IPS-11a (cell line): ENCODE data around the gene VPS25.
A peak's percentile ranks its signal among the peaks of the same experiment; 100 is the strongest.
"Not testable (repeated sequence)": the region's sequence is repeated elsewhere in the genome, so short reads cannot be mapped to it uniquely, and the experiment has no call there.

Experiments used
- H3K4me3 ChIP-seq: one replicate; pipeline ENCODE4 v1.5.1; 2013; ENCODE audit warnings: low read depth, low read length, control low read depth

VPS25 gene

DNA sequence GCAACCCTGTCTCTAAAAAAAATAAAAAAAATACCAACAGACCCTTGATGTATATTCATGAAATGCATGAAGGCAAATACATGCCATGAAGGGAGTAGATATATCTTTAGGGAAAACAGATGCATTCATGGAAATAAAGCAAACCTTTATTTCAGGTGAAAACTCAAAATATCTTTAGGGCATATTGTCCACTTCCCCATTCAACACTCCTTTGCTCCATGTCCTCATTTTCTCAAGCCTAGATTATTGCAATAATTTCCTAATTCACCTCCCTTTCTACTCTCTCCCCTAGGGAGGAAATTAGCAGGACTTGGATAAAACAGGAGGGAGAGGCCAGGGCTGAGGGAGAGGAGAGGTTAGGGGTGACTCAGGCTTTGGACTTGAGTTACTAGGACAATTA is 5.7 kb upstream of the VPS25 start:
- H3K4me3 ChIP-seq, result no peak overlapping the region

DNA sequence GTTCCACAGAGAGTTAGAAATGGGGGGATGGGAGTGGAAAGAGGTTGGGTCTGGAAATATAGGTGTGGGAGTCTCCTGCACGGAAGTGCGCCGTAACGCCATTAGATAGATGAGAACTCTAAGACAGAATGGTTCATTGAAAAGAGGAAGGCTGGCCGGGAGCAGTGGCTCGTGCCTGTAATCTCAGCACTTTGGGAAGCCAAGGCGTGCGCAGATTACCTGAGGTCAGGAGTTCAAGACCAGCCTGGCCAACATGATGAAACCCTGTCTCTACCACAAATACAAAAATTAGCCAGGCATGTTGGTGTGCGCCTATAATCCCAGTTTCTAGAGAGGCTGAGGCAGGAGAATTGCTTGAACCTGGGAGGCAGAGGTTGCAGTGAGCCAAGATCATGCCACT is 5.2 kb upstream of the VPS25 start:
- H3K4me3 ChIP-seq, result not testable (repeated sequence)

DNA sequence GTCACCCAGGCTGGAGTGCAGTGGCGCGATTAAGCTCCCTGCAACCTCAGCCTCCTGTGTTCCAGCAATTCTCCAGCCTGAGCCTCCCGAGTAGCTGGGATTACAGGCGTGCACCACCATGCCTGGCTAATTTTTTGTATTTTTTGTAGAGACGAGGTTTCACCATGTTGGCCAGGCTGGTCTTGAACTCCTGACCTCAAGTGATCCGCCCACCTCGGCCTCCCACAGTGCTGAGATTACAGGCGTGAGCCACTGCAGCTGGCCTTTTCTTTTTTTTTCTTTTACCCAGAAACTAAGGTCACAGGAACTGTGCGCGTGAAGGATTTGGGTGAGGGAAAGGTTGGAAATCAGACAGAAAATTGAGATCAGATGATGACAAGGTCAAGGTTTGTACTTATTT is 3.3 kb upstream of the VPS25 start:
- not testable (repeated sequence) for H3K4me3 ChIP-seq

DNA sequence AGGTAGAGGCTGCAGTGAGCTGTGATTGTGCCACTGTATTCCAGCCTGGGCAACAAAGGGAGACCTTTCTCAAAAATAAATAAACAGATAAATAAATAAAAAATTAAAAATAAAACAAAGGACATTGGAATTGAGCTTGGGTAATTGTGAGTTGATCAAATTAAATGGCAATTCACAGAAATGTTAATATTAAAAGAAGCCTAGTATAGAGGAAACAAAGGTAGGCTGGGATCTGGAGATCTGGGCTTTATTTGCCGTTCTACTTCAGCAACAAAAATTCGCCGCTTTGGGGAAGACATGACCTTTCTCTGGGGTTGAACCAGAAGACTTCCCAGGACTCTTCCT is 332 bp upstream of the VPS25 start:
- H3K4me3 ChIP-seq, result peak overlapping the region; percentile 98

DNA sequence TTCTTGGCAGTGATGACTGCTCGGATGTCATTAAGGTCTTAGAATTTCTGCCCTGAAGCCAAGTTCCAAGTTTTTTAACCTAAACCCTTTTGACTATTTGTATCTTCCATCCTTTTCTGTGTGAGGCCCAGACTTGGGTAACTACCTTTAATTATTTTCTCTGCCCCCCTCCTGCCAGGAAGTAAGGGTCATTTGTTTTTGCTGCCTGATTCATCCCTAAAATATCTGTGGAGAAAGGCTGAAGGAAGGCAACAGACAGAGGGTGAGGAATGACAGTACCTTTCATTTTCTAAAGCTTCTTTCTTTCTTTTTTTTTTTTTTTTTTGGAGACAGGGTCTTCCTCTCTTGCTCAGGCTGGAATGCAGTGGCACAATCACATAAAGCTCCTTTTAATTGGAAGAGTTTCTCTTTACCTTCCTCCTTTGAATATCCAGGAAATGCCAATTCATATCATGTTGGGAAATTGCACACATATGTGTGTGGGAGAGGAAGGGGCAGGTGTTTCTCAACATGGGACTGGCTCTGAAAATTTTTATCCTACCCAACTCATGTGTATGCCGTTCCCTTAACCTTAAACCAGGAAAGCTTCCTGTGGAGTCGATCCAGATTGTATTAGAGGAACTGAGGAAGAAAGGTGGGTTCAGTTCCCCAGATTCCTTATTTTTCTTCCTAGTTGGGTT is 957 bp downstream of the VPS25 start:
- peak overlapping the region; percentile 98 for H3K4me3 ChIP-seq

DNA sequence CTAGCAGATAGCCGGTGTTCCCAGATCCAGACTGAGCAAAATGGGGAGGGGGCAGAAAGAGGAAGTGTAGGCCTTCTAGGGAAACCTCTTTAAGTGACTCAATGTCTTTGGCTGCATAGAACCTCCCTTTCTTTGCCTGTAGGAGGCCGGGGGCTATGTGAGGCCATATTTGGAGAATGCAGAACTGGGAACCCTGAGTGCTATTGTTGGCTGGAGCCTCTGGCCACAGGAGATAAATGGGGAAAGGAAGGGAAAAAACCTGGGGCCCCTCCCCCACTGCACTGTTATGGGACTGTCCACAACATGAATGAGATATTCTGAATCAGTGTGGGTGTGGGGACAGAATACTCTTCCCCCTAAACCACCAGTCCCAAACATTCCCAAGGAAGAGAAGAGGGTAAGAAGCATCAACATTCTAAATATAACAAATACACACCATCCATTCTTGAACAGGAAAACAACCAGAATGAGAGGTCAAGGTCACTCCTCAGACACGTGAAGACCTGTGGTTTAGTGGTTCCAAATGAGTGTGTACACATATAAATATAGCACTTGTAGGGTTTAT is 2.4 kb downstream of the VPS25 start:
- no peak overlapping the region for H3K4me3 ChIP-seq

DNA sequence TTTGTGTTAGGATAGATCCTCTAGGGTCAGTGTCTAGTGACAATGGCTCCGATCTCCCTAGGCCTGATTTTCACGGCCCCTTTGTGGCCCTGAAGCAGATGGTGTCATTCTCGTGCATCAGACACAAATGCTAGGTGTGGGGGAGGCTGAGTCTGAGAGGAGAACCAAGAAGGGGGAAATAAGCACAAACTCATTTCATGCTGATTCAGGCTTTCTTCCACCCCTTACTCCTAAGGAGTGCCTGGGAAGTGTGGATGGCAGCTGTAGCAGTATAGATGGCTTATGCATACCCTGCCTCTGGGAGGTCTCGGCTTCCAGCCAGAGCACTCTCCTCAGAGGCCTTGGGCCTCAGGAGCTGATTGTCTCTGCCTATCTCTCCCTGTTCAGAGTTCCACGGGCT is 5.3 kb downstream of the VPS25 start:
- H3K4me3 ChIP-seq, result no peak overlapping the region

DNA sequence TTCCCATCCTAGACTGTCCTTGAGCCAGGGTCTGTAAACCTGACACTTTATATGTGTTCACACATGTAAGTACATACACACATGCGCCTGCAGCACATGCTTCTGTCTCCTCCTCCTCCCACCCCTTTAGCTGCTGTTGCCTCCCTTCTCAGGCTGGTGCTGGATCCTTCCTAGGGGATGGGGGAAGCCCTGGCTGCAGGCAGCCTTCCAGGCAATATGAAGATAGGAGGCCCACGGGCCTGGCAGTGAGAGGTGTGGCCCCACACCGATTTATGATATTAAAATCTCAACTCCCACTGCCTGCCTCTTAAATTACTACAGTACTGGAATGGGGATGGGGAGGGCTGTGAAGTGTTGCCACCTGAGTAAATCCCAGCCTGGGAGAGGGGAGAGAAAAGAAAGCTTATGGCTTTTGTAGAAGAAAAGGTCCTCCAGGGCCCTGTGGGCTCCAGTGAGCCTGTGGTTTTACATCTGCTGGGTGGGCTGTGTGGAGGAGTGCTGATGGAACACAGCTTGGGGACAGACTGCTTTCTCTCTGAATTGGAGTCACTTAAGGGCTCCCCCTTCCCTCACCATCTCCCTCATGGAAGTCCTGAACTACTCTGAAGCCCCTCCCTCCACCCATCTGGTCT is 6.2 kb downstream of the VPS25 start:
- H3K4me3 ChIP-seq, result no peak overlapping the region

DNA sequence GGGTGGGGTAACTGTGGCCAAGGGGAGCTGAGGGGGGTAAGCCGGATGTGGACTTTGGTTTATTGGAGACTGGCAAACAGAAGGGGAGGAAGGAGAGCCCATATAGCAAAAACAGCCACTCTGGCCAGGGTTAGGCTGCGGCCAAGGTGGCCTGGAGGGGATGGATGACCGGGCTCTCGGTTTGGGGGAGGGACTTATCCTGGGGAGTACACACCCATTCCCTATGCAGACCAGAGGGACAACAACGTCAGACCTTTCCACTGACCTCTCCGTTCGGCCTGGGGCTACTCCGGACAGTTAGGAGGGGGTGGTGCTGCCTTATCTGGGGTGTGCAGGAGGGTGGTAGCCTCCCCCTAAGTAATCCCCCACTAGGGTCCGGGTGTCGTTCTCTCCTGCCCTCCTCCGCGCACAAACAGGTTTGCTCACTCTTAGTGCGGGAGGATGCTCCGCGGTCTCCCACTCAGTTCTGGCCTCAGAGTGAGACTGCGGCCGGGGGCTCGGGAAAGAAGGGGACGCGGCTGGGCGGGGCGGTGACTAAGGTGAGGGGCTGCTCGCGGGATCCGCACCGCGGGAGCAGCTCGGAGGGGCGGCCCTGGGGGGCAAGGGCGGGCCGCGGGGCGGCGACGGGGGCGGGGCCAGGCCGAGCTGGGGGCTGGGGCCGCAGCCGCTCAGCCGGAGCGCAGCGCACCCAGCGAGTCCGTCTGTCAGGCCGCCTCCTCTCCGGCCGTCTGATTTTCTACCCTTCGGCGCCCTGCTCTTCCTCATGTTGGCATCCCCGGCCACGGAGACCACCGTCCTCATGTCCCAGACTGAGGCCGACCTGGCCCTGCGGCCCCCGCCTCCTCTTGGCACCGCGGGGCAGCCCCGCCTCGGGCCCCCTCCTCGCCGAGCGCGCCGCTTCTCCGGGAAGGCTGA is 6.9 kb downstream of the VPS25 start, which contains the start of gene WNK4:
TSS of gene WNK4 (plus strand) at position 675 of the 915 bp plus-strand sequence. CDS start at position 764, 89 bp downstream.
- H3K4me3 ChIP-seq, result peak within 1 kb of the TSS; percentile 43

DNA sequence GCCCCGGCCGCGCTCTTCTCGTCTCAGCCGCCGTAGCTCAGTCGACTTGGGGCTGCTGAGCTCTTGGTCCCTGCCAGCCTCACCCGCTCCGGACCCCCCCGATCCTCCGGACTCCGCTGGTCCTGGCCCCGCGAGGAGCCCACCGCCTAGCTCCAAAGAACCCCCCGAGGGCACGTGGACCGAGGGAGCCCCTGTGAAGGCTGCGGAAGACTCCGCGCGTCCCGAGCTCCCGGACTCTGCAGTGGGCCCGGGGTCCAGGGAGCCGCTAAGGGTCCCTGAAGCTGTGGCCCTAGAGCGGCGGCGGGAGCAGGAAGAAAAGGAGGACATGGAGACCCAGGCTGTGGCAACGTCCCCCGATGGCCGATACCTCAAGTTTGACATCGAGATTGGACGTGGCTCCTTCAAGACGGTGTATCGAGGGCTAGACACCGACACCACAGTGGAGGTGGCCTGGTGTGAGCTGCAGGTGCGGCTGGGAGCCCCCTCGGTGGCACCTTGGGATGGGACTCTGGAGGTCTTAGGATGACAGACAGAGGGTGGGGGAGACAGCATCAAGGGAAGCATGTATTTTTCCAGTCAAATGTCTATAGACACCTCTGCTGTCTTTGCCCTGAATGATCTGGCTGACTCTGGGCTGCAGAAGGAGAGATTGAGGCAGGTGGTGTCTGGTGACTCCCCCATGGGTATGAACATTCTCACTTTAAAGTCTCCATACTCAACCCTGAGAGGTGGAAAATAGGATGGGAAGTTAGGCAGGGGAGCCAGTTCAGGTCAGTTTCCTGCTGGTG is 7.8 kb downstream of the VPS25 start:
- H3K4me3 ChIP-seq, result peak overlapping the region; percentile 43

DNA sequence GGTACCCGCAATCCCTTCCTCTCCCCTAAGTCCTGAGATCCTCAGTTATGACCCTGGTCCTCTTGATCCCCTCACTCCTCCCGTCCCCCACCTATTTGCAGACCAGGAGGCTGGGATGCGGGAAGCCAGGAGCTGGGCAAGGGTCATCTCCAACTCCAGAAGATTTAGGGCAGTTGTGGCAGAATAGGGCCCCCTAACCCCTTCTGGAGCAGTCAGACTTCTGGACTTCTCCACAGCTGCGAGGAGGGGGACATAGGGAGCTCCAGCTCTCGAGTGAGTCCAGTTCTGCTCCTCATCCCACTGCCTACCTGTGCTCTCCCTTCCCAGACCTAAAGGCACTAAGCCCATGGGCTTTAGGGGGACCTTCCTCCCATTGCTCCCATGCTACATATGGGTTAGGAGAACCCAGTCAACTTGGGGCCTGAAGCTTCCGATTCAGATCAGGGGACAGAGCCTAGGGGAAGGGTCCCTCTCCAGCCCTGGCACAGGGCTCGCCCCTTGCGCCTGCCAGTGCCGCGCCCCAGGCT is 8.5 kb downstream of the VPS25 start:
- H3K4me3 ChIP-seq, result no peak overlapping the region

DNA sequence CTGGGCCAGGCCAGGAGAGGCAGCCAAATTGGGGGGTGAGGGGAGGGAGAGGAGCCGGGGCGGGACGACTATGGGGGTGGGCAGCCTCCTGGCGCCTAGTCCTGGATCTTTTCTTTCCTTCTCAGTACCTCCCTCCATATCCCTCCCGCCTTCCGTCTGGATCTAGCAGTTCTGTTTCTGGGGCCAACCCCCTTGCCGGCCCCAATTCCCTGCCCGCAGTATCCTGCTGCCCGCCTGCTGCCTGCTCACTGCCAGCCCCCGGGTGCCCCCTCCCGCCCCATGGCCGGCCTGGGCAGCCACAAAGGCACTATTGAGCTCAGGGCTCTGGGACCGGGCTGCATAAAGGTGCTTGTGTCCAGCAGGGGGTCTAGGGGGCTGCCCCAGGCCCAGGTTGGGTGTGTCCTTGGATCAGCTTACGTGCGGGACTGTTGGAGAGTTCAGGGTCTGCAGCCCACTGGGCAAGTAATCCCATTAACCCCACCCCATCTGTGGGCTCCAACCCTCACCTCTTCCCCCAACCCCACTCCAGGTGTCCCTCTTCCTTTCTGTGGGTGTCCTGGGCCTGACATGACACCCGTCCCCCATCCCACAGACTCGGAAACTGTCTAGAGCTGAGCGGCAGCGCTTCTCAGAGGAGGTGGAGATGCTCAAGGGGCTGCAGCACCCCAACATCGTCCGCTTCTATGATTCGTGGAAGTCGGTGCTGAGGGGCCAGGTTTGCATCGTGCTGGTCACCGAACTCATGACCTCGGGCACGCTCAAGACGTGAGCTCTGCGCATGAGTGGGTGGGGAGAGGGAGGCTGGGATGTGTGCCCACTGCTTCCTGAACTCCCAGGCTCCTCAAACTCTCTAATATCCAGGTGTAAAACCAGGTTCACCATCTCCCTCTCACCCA is 9.2 kb downstream of the VPS25 start:
- H3K4me3 ChIP-seq, result no peak overlapping the region

DNA sequence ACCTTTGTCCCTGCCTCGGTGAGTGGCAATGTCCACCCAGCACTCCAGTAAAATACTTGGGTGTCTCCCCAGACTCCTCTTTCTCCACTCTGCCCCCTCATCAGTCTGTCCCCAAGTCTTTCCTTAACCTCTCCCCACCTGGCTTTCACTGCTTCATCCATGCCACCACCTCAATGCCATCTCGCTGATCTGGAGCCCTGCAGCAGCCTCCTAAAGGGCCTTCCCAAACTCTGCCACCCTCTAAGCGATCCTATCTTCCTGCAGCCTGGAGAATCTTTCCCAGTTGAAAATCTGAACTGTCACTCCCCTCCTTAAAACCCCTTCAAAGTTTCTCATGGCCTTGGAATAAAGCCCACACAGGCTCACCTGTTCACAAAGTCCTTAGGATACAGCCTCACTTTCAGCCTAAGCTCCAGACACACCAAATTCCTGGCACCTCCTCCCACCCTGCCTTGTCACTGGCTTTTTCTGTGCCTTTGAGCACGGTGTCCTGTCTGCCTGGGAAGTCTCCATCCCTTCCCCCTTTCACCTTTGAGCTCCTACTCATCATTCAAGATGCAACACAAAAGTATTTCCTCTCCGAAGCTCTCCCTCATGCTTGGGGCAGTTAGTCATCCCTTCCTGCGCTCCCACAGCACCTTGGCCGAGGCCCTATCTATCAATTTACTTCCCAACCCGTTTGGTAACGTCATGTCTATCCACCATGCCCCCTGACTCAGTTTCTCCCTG is 10.0 kb downstream of the VPS25 start:
- no peak overlapping the region for H3K4me3 ChIP-seq

DNA sequence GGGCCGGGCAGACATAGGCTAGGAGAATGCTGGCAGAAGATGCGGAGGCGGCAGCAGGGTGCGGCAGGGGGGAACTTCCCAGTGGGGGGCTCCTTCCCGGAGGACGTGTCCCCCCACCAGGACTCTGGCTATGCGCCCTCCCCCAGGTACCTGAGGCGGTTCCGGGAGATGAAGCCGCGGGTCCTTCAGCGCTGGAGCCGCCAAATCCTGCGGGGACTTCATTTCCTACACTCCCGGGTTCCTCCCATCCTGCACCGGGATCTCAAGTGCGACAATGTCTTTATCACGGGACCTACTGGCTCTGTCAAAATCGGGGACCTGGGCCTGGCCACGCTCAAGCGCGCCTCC is 10.5 kb downstream of the VPS25 start:
- H3K4me3 ChIP-seq, result no peak overlapping the region

DNA sequence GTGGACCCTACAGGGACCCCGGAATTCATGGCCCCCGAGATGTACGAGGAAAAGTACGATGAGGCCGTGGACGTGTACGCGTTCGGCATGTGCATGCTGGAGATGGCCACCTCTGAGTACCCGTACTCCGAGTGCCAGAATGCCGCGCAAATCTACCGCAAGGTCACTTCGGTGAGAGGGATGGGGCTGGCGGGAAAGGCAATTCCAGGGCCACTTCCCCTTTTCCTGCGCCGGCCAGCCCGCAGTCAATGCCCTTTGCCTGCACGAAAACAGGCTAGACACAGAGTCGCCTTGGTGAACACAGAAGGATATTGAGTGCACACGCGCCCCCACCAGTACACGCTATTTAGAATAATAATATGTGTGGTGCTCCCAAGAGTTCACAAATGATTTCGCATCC is 11.2 kb downstream of the VPS25 start:
- H3K4me3 ChIP-seq, result no peak overlapping the region

DNA sequence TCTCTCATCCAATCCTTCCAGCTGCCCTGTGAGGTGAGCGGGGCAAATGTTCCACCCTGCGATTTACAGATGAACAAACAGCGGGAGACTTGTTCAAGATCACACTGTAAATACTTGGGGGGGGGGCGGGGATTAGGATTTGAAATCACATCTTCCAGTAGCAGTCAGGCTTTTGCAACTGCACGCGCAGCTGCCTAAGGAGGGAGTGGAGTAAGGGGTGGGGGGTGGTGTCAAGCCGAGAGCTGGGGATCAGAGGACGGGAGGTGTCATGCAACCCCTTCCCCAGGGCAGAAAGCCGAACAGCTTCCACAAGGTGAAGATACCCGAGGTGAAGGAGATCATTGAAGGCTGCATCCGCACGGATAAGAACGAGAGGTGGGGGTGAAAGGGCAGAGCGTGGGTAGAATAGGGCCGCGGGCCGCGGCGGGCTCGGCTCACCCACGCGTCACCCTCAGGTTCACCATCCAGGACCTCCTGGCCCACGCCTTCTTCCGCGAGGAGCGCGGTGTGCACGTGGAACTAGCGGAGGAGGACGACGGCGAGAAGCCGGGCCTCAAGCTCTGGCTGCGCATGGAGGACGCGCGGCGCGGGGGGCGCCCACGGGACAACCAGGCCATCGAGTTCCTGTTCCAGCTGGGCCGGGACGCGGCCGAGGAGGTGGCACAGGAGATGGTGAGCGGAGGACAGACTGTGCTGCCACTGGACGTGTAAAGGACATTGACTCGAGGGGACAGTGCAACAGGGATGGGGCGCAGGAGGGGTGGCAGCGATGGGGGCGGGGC is 11.8 kb downstream of the VPS25 start:
- H3K4me3 ChIP-seq, result no peak overlapping the region

DNA sequence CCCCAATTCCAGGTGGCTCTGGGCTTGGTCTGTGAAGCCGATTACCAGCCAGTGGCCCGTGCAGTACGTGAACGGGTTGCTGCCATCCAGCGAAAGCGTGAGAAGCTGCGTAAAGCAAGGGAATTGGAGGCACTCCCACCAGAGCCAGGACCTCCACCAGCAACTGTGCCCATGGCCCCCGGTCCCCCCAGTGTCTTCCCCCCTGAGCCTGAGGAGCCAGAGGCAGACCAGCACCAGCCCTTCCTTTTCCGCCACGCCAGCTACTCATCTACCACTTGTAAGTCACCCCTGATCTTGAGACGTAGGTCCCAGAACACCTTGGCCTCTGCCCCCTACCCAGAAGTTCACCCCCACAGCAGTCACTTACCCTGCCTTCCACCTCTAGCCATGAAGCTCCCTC is 14.0 kb downstream of the VPS25 start:
- no peak overlapping the region for H3K4me3 ChIP-seq

DNA sequence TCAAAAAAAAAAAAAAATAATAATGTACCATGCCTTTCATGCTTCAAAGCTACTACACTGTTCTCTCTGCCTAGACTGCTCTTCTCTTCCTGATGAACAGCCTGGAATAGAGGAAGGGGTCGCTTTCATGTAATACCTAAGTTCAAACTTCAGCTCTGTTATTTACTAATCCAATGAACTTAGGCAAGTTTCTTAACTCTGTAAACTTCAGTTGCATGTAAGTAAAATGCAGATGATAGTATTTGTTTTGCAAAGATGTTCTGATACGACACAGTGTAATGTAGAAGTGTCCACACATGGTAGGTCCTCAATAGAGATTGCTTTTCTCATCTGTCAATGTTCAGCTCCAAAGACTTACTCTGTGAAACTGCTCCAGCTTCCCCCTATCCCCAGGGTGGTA is 18.7 kb downstream of the VPS25 start:
- H3K4me3 ChIP-seq, result no peak overlapping the region
